HG03575 (cell line): ENCODE results near the gene NXN.
"Not testable (repeated sequence)": the region's sequence is repeated elsewhere in the genome, so short reads cannot be mapped to it uniquely, and the experiment has no call there.

Experiments
- ATAC-seq: cut with Tn5 transposase; IDR thresholded peaks from one replicate; pipeline ENCODE4 v1.9.1; 2021; ENCODE audit not compliant: unreplicated experiment, insufficient number of reproducible peaks, low FRiP score; ENCODE audit errors: extremely low read depth

The NXN gene

GRCh38 chr17:773467-774312 lies 205.9 kb downstream of the NXN start:
- no peak for ATAC-seq

DNA sequence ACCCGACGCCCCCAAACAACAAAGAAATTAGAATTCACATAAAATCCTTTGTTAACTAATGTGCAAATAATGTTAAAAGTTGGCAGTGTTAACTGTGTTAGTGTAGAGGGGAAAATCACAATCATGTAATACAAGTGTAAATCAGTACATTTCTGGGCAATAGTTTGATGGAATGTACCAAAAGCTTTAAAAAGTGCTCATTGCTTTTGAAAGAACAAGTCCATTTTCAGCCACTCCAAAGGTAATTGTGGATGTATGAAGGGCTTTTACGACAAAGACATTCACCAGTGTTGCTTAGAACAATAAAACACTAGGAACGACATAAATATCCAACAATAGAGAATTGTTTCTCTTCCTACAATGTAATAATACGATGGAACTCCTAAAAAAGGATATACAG lies 206.6 kb downstream of the NXN start:
- ATAC-seq: no peak

DNA sequence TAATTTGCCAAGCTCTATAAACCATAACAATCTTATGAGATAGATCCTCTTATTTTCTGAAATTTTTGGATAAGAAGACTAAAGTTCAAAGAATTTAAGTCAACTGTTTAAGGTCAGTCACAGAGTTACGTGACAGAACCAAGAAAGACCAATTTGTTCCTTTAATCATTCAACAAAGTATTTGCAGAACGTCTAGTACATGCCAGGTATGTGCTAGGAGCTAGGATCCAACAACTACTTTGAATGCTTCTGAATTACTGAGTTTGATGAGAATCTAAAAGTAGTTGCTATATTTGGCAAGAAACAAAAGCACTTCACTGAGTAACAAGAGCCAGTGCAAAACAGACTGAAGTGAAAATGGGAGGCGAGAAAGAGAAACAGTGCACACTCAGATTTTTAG lies 212.5 kb downstream of the NXN start:
- ATAC-seq: no peak

GRCh38 chr17:760371-760770 lies 219.2 kb downstream of the NXN start:
- ATAC-seq: no peak

- ATAC-seq: no peak
Observed at GRCh38 chr17:759964-760363, 219.6 kb downstream of the NXN start.

- not testable (repeated sequence) for ATAC-seq
Observed at GRCh38 chr17:756010-756567, 223.5 kb downstream of the NXN start.

DNA sequence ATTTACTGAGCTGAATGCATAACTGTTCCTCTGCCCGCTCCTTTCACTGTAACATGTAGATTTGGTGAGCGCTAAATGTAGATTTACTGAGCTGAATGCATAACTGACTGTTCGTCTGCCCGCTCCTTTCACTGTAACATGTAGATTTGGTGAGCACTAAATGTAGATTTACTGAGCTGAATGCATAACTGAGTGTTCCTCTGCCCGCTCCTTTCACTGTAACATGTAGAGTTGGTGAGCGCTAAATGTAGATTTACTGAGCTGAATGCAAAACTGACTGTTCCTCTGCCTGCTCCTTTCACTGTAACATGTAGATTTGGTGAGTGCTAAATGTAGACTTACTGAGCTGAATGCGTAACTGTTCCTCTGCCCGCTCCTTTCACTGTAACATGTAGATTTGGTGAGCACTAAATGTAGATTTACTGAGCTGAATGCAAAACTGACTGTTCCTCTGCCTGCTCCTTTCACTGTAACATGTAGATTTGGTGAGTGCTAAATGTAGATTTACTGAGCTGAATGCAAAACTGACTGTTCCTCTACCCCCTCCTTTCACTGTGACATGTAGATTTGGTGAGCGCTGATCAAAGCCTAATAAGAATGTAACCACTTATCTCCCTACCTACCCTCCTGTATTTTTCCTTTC lies 224.1 kb downstream of the NXN start:
- ATAC-seq: not testable (repeated sequence)

GRCh38 chr17:753418-753817 lies 226.2 kb downstream of the NXN start:
- no peak for ATAC-seq

- ATAC-seq: no peak
Observed at GRCh38 chr17:752620-753219, 226.9 kb downstream of the NXN start.

DNA sequence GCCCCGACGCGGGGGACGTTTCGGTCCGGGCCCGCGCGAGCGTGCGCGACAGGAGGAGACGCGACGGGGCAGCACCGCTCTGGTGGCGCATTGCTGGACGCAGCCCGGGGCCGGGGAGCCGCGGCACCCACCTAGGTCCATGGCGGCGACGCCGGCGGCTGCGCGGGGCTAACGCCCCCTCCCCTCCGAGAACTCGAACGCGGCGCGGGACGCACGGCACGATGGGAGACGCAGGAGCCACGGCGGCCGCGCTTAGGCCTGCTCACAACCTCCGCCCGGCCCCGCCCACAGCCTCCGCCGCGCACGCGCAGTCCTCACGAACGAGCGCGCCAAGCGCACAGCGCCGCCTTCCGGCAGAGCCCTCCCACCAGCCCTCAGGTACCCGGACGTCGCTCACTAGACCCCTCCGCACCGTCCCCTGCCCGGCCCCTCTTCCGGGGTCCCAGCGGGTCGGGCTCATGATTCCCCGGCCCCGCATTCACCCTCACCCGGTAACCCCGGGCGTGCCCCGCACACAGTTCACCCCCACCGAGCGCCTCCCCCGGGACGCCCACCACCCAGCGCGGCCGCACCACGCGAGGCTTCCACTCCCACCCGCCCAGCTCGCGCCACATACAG lies 227.5 kb downstream of the NXN start, which contains the start of gene GEMIN4:
Gene GEMIN4 (minus strand): TSS at position 263 of the 618 bp plus-strand sequence. CDS start 122 bp downstream, at position 141.
- no peak for ATAC-seq

GRCh38 chr17:751269-752001 lies 228.1 kb downstream of the NXN start:
- no peak for ATAC-seq

- no peak for ATAC-seq
Observed at GRCh38 chr17:750431-751037, 229.0 kb downstream of the NXN start.

- not testable (repeated sequence) for ATAC-seq
Observed at GRCh38 chr17:749359-749758, 230.2 kb downstream of the NXN start.
